BLaER1 treated with 17β-estradiol and CSF1 and Interleukin-3, amounts not matched to agents 10 nM and 100 nM (cell line): Measurements from ENCODE around the gene KRT81.
A peak's percentile ranks its signal among the peaks of the same experiment; 100 is the strongest.

Experiments
- H3K27ac ChIP-seq, 11 experiments: shearing (Covaris generic); formaldehyde crosslinking; 2 replicates each; pipeline ENCODE4 v1.8.1; 2022
- H3K27me3 ChIP-seq, 11 experiments: shearing (Covaris generic); formaldehyde crosslinking; 2 replicates each; pipeline ENCODE4 v1.8.1; 2022
- H3K36me3 ChIP-seq, 11 experiments: shearing (Covaris generic); formaldehyde crosslinking; 2 replicates each; pipeline ENCODE4 v1.8.1; 2022
- H3K4me1 ChIP-seq, 10 experiments: shearing (Covaris generic); formaldehyde crosslinking; 2 replicates each; pipeline ENCODE4 v1.8.1; 2022
- H3K4me2 ChIP-seq, 11 experiments: shearing (Covaris generic); formaldehyde crosslinking; 2 replicates each; pipeline ENCODE4 v1.8.1; 2022
- H3K4me3 ChIP-seq, 10 experiments: shearing (Covaris generic); formaldehyde crosslinking; 2 replicates each; pipeline ENCODE4 v1.8.1; 2022
- H3K9ac ChIP-seq, 11 experiments: shearing (Covaris generic); formaldehyde crosslinking; 2 replicates each; pipeline ENCODE4 v1.8.1; 2022
- H3K9me3 ChIP-seq, 11 experiments: shearing (Covaris generic); formaldehyde crosslinking; replicated peaks in 1 of 11; 2 replicates each; pipeline ENCODE4 v1.8.1; 2022
- H4K20me1 ChIP-seq, 11 experiments: shearing (Covaris generic); formaldehyde crosslinking; 2 replicates each; pipeline ENCODE4 v1.8.1; 2022
- Cebpa-rat ChIP-seq, 11 experiments: shearing (Covaris generic); IDR thresholded peaks; 2 replicates each; pipeline ENCODE4 v1.8.1; 2022

The KRT81 gene

DNA sequence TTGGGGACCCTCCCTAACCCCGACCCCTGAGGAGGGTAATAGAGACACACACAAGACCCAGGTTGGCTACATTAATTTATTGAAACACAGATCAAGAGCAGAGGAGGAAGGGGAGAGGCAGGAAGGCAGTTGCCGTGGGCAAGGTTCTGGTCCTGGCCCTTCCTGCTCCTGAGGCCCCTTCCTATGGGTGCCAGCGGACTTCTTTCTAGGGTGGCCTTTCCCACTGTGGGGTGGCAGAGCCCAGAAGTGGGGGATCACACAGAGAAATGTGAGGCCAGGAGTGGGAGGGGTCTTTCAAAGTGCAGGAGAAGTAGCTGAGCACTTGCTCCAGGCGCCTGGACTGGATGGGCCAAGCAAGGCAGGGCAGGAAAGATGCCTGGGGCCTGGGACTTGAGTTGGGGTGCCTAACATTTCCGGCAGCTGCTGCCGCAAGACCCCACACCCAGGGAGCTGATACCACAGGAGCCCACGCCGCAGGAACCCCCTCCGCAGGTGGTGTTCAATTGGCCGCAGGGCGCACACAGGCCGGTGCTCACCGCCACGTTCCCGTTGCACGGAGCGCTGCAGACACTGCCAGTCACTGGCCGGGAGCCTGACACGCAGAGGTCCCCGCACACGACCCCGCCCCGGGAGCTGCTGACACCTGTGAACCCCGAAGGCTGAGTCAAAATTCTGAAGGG is 5.3 kb downstream of the KRT81 start:
- H3K4me1 ChIP-seq, result peaks cover 6 to 63% (median 22%) of the 10 kb centered on the region in 10 experiments
- no peak for TF ChIP-seq Cebpa-rat (IDR thresholded peaks at IDR 0.05)
- H3K4me2 ChIP-seq, result peak overlapping the region in 3 of 11 experiments; percentile 32 to 85 (median 52); a peak in 5 of 22 replicates
- no peak overlapping the region for H3K9ac ChIP-seq
- H3K4me3 ChIP-seq, result no peak overlapping the region
- H4K20me1 ChIP-seq, result no peaks in the 10 kb centered on the region
- no peaks in the 10 kb centered on the region for H3K27me3 ChIP-seq
- H3K9me3 ChIP-seq, result no peaks in the 10 kb centered on the region
- H3K27ac ChIP-seq, result peak overlapping the region in 1 of 11 experiments; percentile 29; a peak in 1 of 22 replicates
- no peaks in the 10 kb centered on the region for H3K36me3 ChIP-seq

DNA sequence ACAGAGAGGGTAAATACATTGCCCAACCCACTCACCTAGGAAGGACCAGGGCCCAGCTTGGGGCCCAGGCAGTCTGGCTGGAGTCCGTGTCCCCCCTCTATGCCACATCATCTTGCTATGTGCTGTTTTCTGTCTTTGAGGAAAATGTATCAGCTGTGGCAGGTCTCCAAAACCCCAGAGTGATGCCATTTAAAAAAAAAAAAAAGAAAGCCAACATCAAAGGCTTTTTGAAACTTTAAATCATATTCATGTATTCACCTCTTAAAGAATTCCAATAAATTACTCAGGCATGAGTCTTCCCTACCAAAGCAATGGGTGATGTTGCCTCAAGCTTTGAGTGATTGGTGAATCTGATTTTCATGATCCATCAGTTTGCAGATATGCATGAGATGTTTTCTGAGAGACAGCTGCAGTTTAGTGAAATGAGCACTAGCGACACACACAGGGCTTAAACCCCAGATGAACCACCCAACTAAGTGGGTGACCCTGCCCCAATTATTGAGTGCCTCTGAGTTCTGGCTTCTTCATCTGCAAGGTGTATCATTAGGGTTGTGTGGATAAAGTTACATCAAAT is 6.1 kb downstream of the KRT81 start:
- no peak overlapping the region for H3K9ac ChIP-seq
- no peaks in the 10 kb centered on the region for H4K20me1 ChIP-seq
- TF ChIP-seq Cebpa-rat (IDR thresholded peaks at IDR 0.05), result no peak

DNA sequence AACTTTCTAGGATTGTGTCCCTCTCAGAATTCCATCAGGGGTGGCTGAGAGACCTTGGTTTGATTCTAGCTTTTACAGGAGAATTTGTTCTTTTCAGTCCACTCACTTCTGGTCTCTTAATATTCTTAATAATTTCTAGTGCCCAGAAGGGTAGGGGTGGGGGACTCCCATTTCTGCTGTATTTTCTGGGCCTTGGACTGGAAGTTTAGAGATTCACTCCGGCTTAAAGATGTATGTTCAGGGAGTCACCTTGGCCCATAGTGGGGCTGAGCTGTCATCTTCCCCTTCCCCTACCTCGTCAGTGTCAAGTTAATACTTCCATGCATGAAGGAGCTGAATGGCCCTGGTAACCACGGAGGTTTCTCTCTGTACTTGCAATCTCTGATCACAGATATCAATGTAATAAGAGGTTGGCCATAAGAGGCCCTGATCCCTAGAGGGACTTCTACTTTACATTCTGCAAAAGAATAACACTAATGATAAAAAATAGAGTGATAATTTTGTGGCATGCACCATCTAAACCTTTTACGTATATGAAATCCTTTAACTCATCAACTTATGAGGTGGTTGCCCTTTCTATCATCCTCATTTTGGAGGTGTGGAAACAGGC is 6.7 kb downstream of the KRT81 start:
- Histone ChIP-seq H3K9me3 (no peaks in the 10 kb centered on the region), H3K4me3 (no peak overlapping the region), H3K36me3 (no peaks in the 10 kb centered on the region), H3K27ac (no peak overlapping the region), H3K9ac (no peak overlapping the region), H3K4me1 (peaks cover 6 to 76% (median 32%) of the 10 kb centered on the region in 10 experiments), H3K4me2 (no peak overlapping the region), H3K27me3 (no peaks in the 10 kb centered on the region), H4K20me1 (no peaks in the 10 kb centered on the region)
- TF ChIP-seq Cebpa-rat (IDR thresholded peaks at IDR 0.05), result no peak

More for the DNA sequence above, 6.1 kb downstream of the KRT81 start:
- peaks cover 6 to 70% (median 29%) of the 10 kb centered on the region in 10 experiments for H3K4me1 ChIP-seq
- H3K9me3 ChIP-seq, result no peaks in the 10 kb centered on the region
- no peaks in the 10 kb centered on the region for H3K36me3 ChIP-seq
- H3K27ac ChIP-seq, result no peak overlapping the region
- no peak overlapping the region for H3K4me3 ChIP-seq
- H3K27me3 ChIP-seq, result no peaks in the 10 kb centered on the region
- H3K4me2 ChIP-seq, result peak overlapping the region in 2 of 11 experiments; percentile 52 to 85; a peak in 6 of 22 replicates

DNA sequence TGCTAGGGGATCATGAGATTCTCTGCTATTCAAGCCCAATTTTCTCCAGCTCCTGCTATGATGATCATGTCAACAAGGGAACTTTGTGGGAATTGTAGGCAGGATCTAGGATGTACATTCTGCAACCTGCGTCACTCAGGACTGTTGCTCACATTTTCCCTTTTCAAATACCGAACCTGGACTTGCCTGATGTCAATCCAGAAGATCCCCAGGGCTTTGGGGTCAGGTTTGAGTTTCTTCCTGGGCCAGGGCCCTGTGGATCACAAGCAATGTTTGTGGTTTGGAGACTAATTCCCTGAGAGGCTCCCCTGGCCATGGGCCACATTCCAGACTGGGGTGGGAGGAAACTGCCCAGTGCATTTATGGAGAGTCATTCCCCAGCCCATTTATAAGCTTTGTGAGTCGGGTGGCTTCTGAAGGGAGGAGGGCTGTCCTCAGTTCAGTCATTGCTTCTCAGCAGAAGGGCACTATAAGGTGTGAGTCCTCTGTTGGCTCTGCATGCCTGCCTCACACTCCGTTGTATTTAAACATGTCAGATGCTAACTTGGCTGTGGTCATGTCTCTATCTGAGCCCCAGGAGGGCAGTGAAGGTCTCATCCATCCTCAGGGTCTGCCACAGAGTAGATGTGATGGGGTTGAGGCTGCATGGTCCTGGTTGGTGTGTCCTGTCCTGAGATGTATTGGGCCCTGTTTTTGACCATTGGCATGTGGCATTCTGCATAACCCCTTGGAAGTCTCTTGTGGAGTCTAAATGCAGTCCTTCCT is 10.4 kb downstream of the KRT81 start:
- no peak overlapping the region for H3K4me3 ChIP-seq
- no peak overlapping the region for H3K9ac ChIP-seq

DNA sequence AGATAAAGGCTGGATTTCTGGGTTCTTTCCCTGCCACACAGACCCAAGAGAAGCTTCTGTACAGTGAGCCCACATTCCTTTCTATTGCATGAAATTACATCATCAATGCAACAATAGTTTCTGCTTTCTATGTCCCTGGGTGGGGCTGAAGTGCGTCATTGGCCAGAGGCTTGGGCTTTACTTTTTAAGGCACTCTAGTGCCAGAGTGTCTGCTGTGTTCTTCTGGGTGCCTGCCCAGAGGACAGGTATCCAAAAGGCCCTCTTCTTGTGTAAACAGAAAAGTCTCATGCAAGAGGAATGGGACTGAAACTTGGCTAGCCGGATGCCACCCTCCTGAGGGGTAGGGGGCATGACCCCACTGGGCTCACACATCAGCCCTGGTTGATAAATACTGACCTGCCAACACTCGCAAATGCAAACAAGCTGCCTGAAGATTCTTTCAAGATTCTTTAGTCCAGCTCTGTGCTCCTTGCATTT is 11.0 kb downstream of the KRT81 start:
- Histone ChIP-seq H3K4me3 (no peak overlapping the region), H3K36me3 (no peaks in the 10 kb centered on the region), H3K9ac (no peak overlapping the region), H3K27ac (no peak overlapping the region), H3K27me3 (peaks cover 0 to 9% (median 5%) of the 10 kb centered on the region in 11 experiments; a peak in 10 of 22 replicates), H3K4me2 (peak overlapping the region in 7 of 11 experiments; percentile 36 to 81 (median 49); a peak in 14 of 22 replicates), H3K9me3 (no peaks in the 10 kb centered on the region), H3K4me1 (peaks cover 0 to 54% (median 21%) of the 10 kb centered on the region in 10 experiments; a peak in 16 of 20 replicates), H4K20me1 (no peaks in the 10 kb centered on the region)
- peak in 2 of 11 experiments; percentile 33 to 57; a peak in 2 of 22 replicates for TF ChIP-seq Cebpa-rat (IDR thresholded peaks at IDR 0.05)

More for the DNA sequence above, 10.4 kb downstream of the KRT81 start:
- no peaks in the 10 kb centered on the region for H4K20me1 ChIP-seq
- no peaks in the 10 kb centered on the region for H3K36me3 ChIP-seq
- peaks cover 0 to 61% (median 25%) of the 10 kb centered on the region in 10 experiments; a peak in 16 of 20 replicates for H3K4me1 ChIP-seq
- H3K27me3 ChIP-seq, result peaks cover 0 to 9% (median 5%) of the 10 kb centered on the region in 11 experiments; a peak in 10 of 22 replicates
- H3K4me2 ChIP-seq, result peak overlapping the region in 10 of 11 experiments; percentile 17 to 81 (median 42); a peak in 17 of 22 replicates
- H3K27ac ChIP-seq, result no peak overlapping the region
- no peak for TF ChIP-seq Cebpa-rat (IDR thresholded peaks at IDR 0.05)
- H3K9me3 ChIP-seq, result no peaks in the 10 kb centered on the region

DNA sequence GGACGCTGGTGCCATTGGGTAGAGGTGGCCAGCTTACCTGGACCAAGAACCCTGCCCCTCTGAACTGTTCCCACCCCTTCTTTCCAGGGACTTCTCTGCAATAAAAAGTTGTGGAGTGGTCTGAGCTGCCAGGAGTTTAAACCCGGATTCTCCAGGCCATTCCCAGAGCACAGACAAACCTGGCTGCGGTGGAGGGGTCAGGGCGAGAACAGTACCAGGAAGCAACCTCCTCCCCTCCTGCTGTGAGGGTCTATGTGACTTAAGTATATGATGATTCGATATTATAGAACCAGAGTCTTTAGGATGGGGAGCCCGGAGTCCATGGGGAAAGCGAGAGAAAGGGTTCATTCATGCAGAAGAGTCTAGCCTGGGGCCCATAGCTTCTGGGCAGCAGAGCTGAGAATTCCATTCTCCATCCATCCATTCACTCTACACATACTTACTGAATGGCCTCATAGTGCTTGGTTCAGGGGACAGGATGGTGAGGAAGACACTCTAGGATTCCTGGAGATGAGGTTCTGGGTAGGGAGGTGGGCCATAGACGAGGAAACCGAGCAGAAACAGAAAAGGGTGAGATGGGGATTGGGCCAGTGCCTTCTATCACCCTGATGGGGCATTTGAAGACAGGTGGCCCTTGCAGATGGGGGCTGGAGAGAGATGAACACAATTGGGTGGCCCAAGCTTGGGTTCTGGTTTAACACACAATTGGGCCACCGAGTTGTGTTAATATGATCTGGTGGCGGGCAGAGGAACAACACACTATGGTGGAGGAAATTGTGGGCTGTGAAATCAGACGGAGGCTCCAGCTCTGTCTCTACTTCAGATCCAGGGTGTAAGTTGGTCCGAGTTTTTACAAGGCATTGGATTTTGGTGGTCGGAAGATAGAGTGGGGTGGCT is 11.7 kb downstream of the KRT81 start:
- H3K27me3 ChIP-seq, result peaks cover 0 to 9% (median 5%) of the 10 kb centered on the region in 11 experiments; a peak in 10 of 22 replicates
- H3K27ac ChIP-seq, result no peak overlapping the region

DNA sequence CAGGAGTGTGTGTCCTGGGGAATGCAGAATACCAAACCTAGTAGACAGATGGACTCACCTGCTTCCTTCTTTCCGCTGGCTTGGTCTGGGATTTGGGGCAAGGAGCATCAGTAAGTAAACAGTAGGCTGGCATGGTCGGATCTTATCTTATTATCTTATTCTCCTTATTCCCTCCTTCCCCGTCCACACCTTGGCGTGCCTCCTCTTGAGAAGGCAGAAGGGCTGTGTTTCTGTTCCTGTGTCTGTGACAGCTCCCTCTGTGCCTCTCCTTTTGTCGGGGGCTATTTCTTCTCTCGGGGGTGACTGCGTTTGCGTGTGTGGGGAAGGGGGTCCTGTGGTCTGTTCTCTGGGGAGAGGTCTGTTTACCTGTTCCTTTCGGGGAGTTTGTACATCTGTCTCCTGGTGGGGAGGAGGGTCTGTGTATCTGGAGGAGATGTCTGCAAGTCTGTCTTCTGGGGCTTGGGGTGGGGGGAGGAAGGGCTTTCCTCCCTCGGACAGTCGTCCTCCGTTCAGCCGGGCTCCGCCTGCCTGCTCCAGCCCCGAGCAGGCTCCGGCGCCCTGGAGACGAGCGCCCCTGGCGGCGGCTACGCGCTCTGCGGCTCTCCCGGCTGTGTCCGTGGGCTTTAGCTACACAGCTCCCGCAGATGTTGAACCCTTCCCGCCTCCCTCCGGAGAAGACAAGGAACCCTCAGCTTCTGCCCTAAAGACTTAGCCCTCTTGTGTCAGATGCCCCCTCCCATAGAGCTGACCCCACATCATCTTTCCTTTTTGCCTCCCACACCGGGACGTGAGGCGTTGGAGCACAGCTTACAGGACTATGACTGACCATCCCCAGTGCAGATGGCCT is 12.5 kb downstream of the KRT81 start:
- H3K36me3 ChIP-seq, result no peaks in the 10 kb centered on the region
- peak overlapping the region in 6 of 10 experiments; percentile 16 to 49 (median 37); a peak in 7 of 20 replicates for H3K4me3 ChIP-seq
- peaks cover 0 to 43% (median 19%) of the 10 kb centered on the region in 10 experiments; a peak in 16 of 20 replicates for H3K4me1 ChIP-seq
- H3K4me2 ChIP-seq, result peak overlapping the region; percentile 52 to 85 (median 78)
- H3K9me3 ChIP-seq, result no peaks in the 10 kb centered on the region
- H3K27ac ChIP-seq, result no peak overlapping the region
- H3K9ac ChIP-seq, result peak overlapping the region in 6 of 11 experiments; percentile 7 to 47 (median 26); a peak in 7 of 22 replicates
- no peak for TF ChIP-seq Cebpa-rat (IDR thresholded peaks at IDR 0.05)
- H4K20me1 ChIP-seq, result no peaks in the 10 kb centered on the region
- H3K27me3 ChIP-seq, result peaks cover 0 to 9% (median 5%) of the 10 kb centered on the region in 11 experiments; a peak in 10 of 22 replicates

More for the DNA sequence above, 11.7 kb downstream of the KRT81 start:
- H3K36me3 ChIP-seq, result no peaks in the 10 kb centered on the region
- no peaks in the 10 kb centered on the region for H4K20me1 ChIP-seq
- H3K9me3 ChIP-seq, result no peaks in the 10 kb centered on the region
- H3K4me2 ChIP-seq, result peak overlapping the region in 10 of 11 experiments; percentile 52 to 85 (median 74); a peak in 13 of 22 replicates
- peaks cover 0 to 49% (median 19%) of the 10 kb centered on the region in 10 experiments; a peak in 16 of 20 replicates for H3K4me1 ChIP-seq
- TF ChIP-seq Cebpa-rat (IDR thresholded peaks at IDR 0.05), result no peak
- no peak overlapping the region for H3K9ac ChIP-seq
- H3K4me3 ChIP-seq, result no peak overlapping the region
